Upper lobe of left lung (tissue), 6 donors: ENCODE results near the gene IWS1. TPM values are rescaled to one million over a fixed set of nuclear protein-coding genes. Genes with fewer than 3 reads are reported as not detected.

Experiments used
- ATAC-seq, 2 donors: fragments of 200-7000 bp; cut with Tn5 transposase; one replicate each; pipeline ENCODE4 v1.9.1; 2022; ENCODE audit warnings: mild to moderate bottlenecking in 2 of 2, moderate library complexity in 2 of 2; ENCODE audit not compliant: low FRiP score in 2 of 2
- DNase-seq, 2 donors: peaks; one replicate each; pipeline ENCODE4 v3.0.0-alpha.2; 2019 to 2020
- H3K27ac ChIP-seq, 4 donors: fragments of 200-600 bp; sonication (generic); one replicate each; pipeline ENCODE4 v1.5.1; 2016 to 2019
- H3K27me3 ChIP-seq, 4 donors: fragments of 200-600 bp; sonication (generic); one replicate each; pipeline ENCODE4 v1.5.1; 2017 to 2019
- H3K36me3 ChIP-seq, 4 donors: fragments of 200-600 bp; sonication (generic); one replicate each; pipeline ENCODE4 v1.5.1; 2016 to 2019
- H3K4me1 ChIP-seq, 4 donors: fragments of 200-600 bp; sonication (generic); one replicate each; pipeline ENCODE4 v1.5.1; 2018 to 2019
- H3K4me3 ChIP-seq, 4 donors: fragments of 200-600 bp; sonication (generic); one replicate each; pipeline ENCODE4 v1.5.1; 2017 to 2019; ENCODE audit warnings: mild to moderate bottlenecking in 2 of 4, moderate library complexity in 1 of 4
- H3K9me3 ChIP-seq, 4 donors: fragments of 200-600 bp; sonication (generic); one replicate each; pipeline ENCODE4 v1.5.1; 2018 to 2019
- EP300 ChIP-seq, 4 donors: sonication (generic); formaldehyde crosslinking; IDR thresholded peaks; one replicate each; pipeline ENCODE4 v1.5.1; 2017; ENCODE audit warnings: antibody characterized with exemption in 4 of 4, control low read depth in 2 of 4
- POLR2A ChIP-seq, 4 donors: fragments of 450-650 bp; IDR thresholded peaks; one replicate each; pipeline ENCODE4 v1.5.1; 2016 to 2017; ENCODE audit warnings: antibody characterized with exemption in 4 of 4, mild to moderate bottlenecking in 2 of 4
- POLR2AphosphoS5 ChIP-seq, 2 donors: sonication (generic); formaldehyde crosslinking; IDR thresholded peaks; one replicate each; pipeline ENCODE4 v1.5.1; 2017; ENCODE audit warnings: antibody characterized with exemption in 2 of 2
- WGBS, 2 donors: methylation state at CpG; one replicate each; pipeline ENCODE4 v1.1.5; 2017 to 2018; 5-methylcytosine and 5-hydroxymethylcytosine counted together
- total RNA-seq, 6 donors: library from RNA; depleted of rRNA in 4 of 6; stranded (reverse); fragments of >200 nt in 4 of 6; gene quantifications; one replicate each; pipeline versions ENCODE4 v1.1.0 to v1.2.1, GENCODE V29; 2016 to 2021
- TF ChIP-seq, protein P1 (sequence below), 6 experiments: fragments of 450-650 bp in 4 of 6; fragments of 200-600 bp in 2 of 6; sonication (generic) in 2 of 6; IDR thresholded peaks; one replicate each; pipeline ENCODE4 v1.5.1; 2016 to 2019; ENCODE audit warnings: antibody characterized with exemption in 6 of 6
- donor health status: DM: no; HTN: no; CAD: no; lungs with moderate emphysema.
- donor health status: DM: no; HTN: yes; CAD: no; lungs with severe emphysema.

Gene IWS1
- total RNA-seq, 6 donors from 2014 or later, result 29.5 to 128 (median 58.6) TPM

DNA sequence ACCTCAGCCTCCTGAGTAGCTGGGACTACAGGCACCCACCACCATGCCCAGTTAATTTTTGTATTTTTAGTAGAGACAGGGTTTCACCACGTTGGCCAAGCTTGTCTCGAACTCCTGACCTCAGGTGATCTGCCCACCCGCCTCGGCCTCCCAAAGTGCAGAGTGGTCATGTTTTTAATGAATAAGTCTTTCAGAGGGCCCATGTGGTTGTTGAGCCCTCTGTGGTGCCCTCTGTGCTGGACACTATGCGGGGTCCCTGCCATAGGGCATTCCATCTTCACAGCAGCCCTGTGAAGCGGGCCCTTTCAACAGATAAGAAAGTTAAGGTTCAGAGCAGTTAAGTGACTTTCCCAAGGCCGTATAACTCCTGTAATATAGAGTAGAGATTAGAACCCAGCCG, 35.1 kb upstream of the IWS1 start:
- Histone ChIP-seq H3K9me3 (no peaks in the 10 kb centered on the region), H3K4me3 (no peak overlapping the region), H3K4me1 (no peaks in the 10 kb centered on the region), H3K27ac (no peak overlapping the region), H3K36me3 (no peaks in the 10 kb centered on the region), H3K27me3 (no peaks in the 10 kb centered on the region)
- DNase-seq (no peak), ATAC-seq (no peak)
- WGBS, 2 donors, result 90 to 91% methylated on average over 8 of the region's 8 CpGs
- TF ChIP-seq POLR2A (IDR thresholded peaks at IDR 0.05), result no peak
- TF ChIP-seq, protein P1, sequence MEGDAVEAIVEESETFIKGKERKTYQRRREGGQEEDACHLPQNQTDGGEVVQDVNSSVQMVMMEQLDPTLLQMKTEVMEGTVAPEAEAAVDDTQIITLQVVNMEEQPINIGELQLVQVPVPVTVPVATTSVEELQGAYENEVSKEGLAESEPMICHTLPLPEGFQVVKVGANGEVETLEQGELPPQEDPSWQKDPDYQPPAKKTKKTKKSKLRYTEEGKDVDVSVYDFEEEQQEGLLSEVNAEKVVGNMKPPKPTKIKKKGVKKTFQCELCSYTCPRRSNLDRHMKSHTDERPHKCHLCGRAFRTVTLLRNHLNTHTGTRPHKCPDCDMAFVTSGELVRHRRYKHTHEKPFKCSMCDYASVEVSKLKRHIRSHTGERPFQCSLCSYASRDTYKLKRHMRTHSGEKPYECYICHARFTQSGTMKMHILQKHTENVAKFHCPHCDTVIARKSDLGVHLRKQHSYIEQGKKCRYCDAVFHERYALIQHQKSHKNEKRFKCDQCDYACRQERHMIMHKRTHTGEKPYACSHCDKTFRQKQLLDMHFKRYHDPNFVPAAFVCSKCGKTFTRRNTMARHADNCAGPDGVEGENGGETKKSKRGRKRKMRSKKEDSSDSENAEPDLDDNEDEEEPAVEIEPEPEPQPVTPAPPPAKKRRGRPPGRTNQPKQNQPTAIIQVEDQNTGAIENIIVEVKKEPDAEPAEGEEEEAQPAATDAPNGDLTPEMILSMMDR (IDR thresholded peaks at IDR 0.05), result no peak
- TF ChIP-seq EP300 (IDR thresholded peaks at IDR 0.05), result no peak
- no peak for TF ChIP-seq POLR2AphosphoS5 (IDR thresholded peaks at IDR 0.05)

DNA sequence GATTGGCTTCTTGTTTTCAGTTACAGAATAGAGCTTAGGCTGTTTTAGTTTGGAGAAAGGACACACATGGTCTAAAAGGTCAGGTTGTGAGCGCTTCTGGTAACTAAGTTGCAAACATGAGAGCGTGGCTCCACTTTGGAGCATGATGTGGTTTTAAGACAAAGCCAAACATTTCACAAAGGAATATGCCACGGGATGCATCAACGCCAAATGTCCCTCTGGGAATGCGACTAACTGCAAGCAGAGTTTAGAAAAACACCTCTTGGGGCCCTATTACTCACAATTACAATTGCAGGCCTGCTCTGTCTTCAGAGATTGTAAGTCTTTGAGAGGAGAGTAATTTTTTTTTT, 34.6 kb upstream of the IWS1 start:
- H3K27me3 ChIP-seq, result no peaks in the 10 kb centered on the region
- no peaks in the 10 kb centered on the region for H3K36me3 ChIP-seq
- no peaks in the 10 kb centered on the region for H3K9me3 ChIP-seq
- H3K4me1 ChIP-seq, result no peaks in the 10 kb centered on the region
- DNase-seq (no peak), ATAC-seq (no peak)
- WGBS, 2 donors, result 89 to 92% methylated on average over 5 of the region's 5 CpGs
- no peak overlapping the region for H3K27ac ChIP-seq
- no peak overlapping the region for H3K4me3 ChIP-seq
- TF ChIP-seq POLR2A (IDR thresholded peaks at IDR 0.05), result no peak
- no peak for TF ChIP-seq POLR2AphosphoS5 (IDR thresholded peaks at IDR 0.05)
- TF ChIP-seq EP300 (IDR thresholded peaks at IDR 0.05), result no peak
- TF ChIP-seq, protein P1 (IDR thresholded peaks at IDR 0.05), result no peak

DNA sequence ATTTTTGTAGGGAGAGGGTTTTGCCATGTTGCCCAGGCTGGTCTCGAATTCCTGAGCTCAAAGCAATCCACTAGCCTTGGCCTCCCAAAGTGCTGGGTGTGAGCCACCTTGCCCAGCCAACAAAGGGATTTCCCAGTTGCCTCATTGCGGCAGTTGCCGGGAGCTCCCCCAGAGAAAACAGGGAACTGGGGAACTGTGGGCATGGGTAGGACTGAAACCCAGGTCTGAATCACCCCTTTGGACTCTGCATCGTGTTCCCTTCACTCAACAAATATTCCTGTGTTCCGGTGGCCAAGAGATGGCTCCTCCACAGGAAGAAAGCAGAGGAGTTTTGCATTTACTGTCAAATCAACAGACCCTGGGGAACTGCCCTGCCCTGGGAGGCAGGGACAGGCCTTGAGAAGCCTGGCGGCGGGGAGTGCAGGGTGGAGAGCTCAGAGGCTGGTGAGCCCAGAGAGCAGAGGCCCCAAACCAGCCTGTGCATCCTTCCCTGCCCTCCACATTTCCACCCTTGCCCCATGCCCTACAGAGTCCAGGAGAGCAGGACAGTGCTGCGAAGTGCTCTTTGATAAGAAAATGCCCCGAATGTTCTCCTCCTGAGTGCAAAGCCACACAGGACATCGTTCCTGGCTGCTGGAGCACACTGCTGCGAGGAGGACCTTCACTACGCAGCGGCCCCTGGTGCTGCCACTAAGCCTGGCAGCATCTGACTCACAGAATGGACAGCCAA, 34.1 kb upstream of the IWS1 start:
- 78 to 83% methylated on average over 11 to 13 of the region's 13 CpGs for WGBS, 2 donors
- no peaks in the 10 kb centered on the region for H3K36me3 ChIP-seq
- ATAC-seq (no peak), DNase-seq (peak in 1 of 2 donors; percentile 21)
- H3K4me3 ChIP-seq, result no peak overlapping the region
- no peak overlapping the region for H3K27ac ChIP-seq
- no peaks in the 10 kb centered on the region for H3K9me3 ChIP-seq
- TF ChIP-seq POLR2A (IDR thresholded peaks at IDR 0.05) (no peak), EP300 (IDR thresholded peaks at IDR 0.05) (no peak), POLR2AphosphoS5 (IDR thresholded peaks at IDR 0.05) (no peak)
- TF ChIP-seq, protein P1 (IDR thresholded peaks at IDR 0.05), result no peak
- no peaks in the 10 kb centered on the region for H3K27me3 ChIP-seq
- H3K4me1 ChIP-seq, result no peaks in the 10 kb centered on the region

DNA sequence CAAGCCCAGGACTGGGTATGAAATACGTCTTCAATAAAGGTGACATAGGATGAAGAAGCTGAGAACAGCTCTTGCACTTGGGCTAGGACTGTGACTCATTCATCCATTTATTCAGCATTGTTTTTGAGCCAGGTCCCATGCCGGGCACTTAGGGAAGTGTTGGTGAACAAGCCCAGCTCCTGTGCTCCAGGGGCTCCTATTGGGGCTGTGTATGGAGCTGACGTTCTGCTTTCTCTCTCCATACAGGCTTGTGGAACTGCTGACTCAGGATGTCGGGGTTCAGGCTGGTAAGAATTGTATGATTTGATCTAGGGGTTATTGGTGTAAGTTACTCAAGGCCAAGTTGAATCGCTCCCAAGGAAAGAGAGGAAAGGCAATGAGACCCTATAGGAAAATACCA, 33.2 kb upstream of the IWS1 start:
- WGBS, 2 donors, result 78 to 79% methylated on average over 4 to 5 of the region's 5 CpGs
- peak in 1 of 2 donors; percentile 9 for DNase-seq

DNA sequence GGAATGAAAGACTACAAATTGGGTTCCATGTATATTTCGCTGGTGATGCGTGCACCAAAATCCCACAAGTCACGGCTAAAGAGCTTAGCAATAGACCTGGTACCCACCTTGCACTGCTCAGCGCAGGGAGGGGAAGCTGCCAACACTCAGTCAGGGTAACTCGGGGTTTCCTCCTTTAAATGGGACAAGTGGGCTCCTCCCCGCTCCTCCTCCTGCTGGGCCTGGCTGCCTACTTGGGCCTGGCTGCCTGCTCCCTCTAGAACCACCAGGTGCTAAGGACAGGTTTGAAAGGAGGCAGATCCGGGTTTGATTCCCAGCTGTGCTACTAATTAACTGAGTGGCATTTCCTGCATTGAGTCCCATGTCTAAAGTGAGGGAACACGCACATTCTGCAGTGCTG, 32.6 kb upstream of the IWS1 start:
- ATAC-seq (no peak), DNase-seq (no peak)
- Histone ChIP-seq H3K4me3 (no peak overlapping the region), H3K36me3 (no peaks in the 10 kb centered on the region), H3K27me3 (no peaks in the 10 kb centered on the region), H3K4me1 (no peaks in the 10 kb centered on the region), H3K9me3 (no peaks in the 10 kb centered on the region), H3K27ac (no peak overlapping the region)
- 81% methylated on average over 8 of the region's 8 CpGs for WGBS, 2 donors
- no peak for TF ChIP-seq POLR2AphosphoS5 (IDR thresholded peaks at IDR 0.05)
- no peak for TF ChIP-seq POLR2A (IDR thresholded peaks at IDR 0.05)
- TF ChIP-seq, protein P1 (IDR thresholded peaks at IDR 0.05), result no peak
- TF ChIP-seq EP300 (IDR thresholded peaks at IDR 0.05), result no peak

More for the DNA sequence above, 33.2 kb upstream of the IWS1 start:
- no peak overlapping the region for H3K4me3 ChIP-seq
- no peak for TF ChIP-seq EP300 (IDR thresholded peaks at IDR 0.05)
- ATAC-seq, result no peak
- no peaks in the 10 kb centered on the region for H3K27me3 ChIP-seq
- H3K9me3 ChIP-seq, result no peaks in the 10 kb centered on the region
- no peak overlapping the region for H3K27ac ChIP-seq
- no peaks in the 10 kb centered on the region for H3K4me1 ChIP-seq
- H3K36me3 ChIP-seq, result no peaks in the 10 kb centered on the region
